GM18505 (cell line): ENCODE measurements around the gene VAX1.
"Not testable (repeated sequence)": the region's sequence is repeated elsewhere in the genome, so short reads cannot be mapped to it uniquely, and the experiment has no call there.

Experiments used
- ATAC-seq: cut with Tn5 transposase; IDR thresholded peaks from one replicate; pipeline ENCODE4 v1.9.1; 2021; ENCODE audit not compliant: unreplicated experiment
- POLR2A ChIP-seq: IDR thresholded peaks from 4 replicates; pipeline ENCODE4 v1.6.1; 2011; ENCODE audit warnings: borderline replicate concordance; ENCODE audit not compliant: insufficient read depth, insufficient read length; ENCODE audit errors: extremely low read depth

VAX1 gene, protein sequence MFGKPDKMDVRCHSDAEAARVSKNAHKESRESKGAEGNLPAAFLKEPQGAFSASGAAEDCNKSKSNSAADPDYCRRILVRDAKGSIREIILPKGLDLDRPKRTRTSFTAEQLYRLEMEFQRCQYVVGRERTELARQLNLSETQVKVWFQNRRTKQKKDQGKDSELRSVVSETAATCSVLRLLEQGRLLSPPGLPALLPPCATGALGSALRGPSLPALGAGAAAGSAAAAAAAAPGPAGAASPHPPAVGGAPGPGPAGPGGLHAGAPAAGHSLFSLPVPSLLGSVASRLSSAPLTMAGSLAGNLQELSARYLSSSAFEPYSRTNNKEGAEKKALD

DNA sequence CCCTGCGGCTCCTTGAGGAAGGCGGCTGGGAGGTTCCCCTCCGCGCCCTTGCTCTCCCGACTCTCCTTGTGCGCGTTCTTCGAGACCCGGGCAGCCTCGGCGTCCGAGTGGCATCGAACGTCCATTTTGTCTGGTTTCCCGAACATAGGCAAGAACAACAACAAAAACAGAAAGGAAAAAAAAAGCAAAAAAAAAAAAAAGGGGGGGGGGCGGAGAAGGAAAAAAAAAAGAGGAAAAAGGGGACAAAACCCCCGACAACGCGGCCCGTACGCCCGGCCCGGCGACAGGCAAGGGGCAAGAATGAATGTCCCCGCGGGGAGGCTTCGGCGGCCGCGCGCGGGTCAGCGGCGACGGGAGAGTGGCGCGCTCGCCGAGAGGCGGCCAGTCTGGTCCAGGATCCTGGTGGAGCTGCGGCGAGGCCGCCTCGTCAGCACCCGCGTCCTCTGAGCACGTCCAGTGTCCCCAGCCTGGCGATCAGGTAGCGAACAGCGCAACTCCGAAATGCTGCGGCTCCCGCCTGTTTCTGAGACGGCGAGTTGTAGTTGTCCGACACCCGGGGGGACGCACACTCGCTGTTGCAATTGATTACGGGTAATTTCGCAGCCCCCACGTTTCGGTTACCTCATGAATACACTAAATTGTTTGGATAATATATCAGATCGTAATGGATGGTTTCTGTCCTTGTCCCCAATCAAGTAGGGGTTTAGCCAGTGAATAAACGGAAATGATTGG lies at the start of gene VAX1:
VAX1 (minus strand) TSS at position 360 of the 732 bp plus-strand sequence; CDS start at position 146, 214 bp downstream.
- TF ChIP-seq POLR2A: no peak
- ATAC-seq: no peak

DNA sequence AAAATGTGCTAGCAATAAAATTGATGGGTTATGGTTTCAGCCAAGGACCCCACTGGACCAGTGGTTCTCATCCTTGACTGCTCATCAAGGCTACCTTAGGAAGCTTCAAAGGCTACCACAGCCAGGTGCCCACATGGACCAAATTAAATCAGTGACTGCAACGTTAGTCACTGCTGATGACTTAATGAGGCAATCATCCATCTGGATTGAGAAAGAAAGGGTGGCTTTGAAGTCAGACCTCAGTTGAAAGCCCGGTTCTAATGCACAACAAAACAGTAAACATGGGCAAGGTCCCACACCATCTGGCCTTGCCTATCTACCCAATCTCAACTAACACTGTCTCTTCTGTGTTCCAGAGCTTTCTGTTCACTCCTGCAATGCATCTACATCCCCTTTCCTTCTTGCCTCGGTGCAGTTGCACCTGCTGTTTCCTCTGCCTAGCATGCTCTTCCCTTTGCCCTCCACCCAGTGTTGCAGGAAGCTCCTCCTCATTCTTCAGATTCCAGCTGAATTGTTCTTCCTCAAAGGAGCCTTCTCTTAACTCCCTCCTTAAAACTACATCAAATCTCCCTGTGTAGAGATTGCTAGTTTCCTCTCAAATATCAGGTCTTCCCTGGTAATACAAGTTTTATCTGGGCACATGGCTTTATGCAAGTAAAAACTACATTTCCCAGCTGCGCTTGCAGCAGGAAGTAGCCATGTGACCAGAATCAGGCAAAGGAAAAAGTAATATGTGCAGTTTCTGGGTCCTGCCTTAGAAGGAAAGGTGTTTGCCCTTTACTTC lies 49.0 kb upstream of the VAX1 start:
- no peak for ATAC-seq
- no peak for TF ChIP-seq POLR2A

DNA sequence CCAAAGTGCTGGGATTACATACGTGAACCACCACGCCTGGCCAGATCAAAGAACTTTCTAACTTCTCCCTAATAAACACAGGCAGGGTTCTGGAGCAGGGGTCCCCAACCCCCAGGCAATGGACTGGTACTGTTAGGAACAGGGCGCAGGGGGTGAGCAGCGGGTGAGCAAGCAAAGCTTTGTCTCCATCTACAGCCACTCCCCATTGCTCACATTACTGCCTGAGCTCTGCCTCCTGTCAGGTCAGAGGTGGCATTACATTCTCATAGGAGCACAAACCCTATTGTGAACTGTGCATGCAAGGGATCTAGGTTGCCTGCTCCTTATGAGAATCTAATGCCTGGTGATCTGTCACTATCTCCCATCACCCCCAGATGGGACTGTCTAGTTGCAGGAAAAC lies 47.7 kb upstream of the VAX1 start:
- not testable (repeated sequence) for ATAC-seq

DNA sequence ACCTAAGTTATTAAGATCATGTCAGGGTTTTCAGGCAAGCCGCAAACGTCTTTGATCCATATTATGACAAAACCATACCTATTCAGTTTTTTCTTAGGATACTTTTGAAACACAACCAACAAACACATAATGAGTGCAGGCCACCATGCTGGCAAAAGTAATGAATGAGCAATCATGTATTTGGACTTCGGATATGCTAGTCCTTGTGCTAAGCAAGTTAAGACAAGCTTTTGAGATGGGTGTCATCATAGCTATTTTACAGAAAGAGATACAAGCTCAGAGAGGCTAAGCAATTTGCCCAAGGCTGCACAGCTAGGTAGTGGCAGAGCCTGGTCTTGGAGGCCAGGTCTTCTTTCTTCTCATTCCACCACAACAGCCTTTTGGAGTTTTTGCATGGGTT lies 46.8 kb upstream of the VAX1 start:
- no peak for ATAC-seq
- TF ChIP-seq POLR2A: no peak

DNA sequence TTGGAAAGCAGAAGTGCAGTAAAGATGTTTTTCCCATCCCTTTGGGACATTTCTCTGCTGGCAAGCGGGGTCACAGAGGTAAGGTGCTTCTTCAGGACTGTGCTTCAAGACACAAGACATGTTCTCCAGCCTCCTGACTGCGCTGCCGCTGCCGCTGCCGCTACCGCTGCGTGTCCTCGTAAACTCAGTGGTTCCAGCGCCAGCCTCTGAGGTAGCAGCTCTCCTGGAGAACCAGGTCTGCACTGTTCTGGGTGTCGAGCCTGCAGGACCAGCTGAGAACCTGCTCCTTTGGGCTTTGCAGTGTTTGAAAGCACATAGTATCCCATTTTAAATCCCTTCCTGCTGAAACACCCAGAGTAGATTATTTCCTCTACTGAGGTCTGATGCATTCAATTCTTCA lies 46.2 kb upstream of the VAX1 start:
- TF ChIP-seq POLR2A: no peak
- no peak for ATAC-seq

DNA sequence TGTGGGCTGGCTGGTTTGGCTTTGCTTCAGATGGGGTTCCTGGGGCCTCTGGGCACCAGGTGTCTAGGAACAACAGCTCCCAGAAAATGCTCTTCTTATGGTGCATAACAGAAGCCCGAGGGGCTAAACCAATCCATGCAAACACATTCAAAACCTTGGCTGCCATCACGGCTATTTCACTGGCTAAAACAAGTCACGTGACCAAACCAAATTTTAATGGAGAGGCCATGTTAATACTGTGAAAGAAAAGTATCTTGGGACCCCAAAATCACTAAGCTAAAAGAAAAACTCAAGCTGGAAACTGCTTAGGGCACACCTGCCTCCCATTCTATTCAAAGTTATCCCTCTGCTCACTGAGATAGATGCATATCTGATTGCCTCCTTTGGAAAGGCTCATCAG lies 40.1 kb upstream of the VAX1 start:
- ATAC-seq: no peak
- no peak for TF ChIP-seq POLR2A

DNA sequence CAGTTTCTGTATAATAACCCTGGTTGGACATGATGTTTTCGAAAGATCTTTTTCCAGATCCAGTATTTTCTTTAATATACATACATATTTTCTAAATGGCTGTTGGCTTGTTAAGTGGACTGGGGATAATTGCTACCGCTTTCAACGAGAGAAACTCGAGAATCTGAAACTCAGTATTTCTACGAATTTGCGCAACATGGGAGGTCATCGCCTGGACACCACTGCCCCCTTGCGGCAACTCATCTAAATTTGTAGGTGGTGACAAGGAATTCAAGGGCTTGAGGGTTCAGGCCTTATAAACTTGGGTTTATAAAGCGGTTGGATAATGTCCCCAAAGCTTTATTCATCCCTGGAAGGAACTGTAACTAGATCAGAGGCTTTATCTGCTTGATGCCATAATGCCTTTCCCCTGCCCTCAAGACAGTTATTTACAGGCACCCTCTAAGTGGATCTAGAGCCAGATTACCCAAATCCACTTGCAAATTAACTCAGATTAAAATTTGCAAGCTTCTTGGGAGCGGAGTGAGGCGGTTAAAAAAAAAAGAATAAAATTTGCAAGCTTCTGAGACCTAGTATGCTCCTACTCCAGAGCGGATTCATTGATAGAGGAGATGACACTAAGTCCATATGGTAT lies 37.9 kb upstream of the VAX1 start:
- no peak for ATAC-seq

DNA sequence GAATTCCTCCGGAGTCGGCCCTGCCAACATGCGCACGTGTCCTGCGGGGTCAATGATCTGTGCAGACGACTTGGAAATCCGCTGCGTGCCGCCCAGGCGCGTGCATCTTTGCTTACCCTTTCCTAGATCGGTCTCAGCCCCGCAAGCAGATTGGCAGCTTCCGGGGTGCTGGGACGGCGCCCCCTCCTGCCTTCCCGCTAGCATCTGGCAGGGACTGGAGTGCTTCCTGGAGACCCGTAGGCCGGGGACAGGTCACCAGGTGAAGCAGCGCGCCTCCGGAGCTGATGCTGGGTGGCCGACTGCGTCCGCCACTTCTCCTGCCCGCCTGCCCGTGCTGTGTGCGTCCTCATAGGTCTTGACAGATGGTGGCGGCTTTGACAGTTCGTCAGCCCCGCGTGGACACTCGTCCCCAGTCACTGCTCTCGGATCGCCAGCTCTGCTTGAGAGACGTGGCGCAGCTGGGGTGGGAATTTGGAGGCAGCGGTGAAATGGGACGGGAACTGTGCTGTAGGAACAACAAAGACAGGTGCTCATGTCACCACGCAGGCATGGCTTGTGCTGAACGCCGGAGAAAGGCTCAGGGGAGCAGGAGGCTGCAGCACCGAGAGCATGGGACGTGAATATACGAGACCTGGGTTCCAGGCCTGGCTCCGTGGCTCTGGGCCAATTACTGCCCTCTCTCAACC lies 37.3 kb upstream of the VAX1 start:
- no peak for TF ChIP-seq POLR2A
- peak; percentile 36 for ATAC-seq

More for the DNA sequence above, 37.9 kb upstream of the VAX1 start:
- TF ChIP-seq POLR2A: no peak

DNA sequence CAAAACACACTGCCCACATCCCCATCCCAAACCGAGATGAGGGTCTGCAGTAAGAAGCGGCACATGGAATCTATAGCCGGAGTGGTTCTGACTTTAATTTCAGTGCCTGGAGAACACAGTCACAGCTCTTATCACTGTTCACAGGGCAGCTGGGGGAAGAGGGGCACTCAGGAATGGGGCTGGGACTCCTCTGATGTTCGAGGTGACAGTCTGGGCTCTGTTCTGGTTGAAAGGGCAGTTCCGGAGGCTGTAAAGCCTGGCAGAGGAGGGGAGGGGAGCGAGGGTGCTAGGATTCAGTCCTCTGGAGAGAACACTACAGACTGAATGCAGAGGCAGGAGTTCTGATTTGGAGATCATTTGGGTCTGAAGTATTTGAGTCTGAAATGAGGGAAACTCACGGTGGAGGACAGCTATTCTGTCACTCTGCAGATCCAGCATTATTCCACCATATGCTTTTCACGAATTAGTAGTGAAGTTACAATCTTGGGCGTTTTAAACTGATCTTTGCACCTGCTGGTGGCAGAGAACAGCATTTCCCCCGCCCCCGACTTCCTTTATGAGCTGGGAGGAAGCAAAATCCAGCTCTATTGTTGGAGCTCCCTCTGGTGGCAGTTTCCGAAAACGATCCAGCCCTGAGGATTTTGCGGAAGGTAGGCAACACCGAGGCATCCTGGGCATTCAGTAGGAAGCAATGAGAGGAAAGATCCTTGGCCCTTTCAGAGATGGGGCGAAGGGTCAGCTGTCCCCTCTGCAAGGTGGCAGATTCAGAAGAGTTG lies 36.6 kb upstream of the VAX1 start:
- no peak for TF ChIP-seq POLR2A
- peak; percentile 82 for ATAC-seq

DNA sequence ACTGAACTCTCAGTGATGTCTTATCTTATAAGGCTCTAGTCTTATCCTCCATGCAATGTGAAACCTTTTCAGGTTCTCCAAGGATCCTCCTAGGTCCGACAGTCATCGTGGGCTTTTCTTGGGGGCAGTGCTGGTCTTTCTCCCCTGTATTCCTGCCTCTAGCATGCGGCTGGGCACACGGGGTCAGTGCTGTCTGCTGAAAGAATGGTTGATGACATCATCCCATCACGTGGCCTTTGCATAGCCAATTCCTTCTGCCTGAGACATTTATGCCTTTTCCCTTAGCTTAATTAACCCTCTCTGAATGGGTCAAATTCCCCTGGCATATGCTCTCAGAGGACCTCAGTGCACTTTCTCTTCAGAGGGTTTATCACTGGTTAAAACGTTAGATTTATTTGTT lies 32.2 kb upstream of the VAX1 start:
- no peak for TF ChIP-seq POLR2A
- ATAC-seq: no peak

DNA sequence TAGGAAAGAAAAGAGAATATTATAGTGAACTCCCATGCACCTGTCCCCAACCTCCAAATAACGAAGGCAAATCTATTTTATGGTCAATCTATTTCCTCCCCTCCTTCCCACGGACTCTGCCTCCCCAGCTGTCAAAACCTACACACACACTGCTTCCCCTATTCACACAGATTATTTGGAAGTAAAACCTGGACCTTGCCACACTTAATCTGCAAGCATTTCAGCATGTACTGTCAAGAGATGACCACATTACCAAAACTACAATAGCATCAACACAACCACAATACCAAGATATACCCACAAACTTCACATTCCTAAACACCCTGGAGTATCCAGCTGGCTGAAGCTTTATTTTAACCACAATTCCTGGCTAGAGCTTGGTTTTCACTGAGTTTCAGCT lies 31.4 kb upstream of the VAX1 start:
- TF ChIP-seq POLR2A: no peak
- no peak for ATAC-seq

DNA sequence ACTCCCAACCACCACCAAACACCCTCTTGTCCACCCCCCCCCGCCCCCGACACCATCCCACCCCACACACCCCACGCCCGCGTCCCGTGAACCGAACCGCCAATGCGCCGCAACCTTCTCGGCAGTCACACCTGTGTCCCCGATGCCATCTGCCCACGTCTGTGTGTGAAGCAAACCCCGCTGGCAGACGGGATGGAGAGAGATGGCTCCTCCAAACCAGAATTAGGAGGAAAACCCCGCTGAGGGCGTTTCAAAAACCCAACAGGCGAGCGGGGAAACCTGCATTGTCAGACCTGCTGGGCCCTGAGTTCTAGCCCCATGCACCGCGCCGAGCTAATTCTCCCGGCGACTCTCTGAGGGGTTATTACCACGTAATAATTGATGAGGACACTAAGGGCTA lies 30.7 kb upstream of the VAX1 start:
- no peak for ATAC-seq
- TF ChIP-seq POLR2A: no peak
